ENCODE results near the gene SOX1.

The SOX1 gene

GRCh38 chr13:112067116-112067741 lies at the start of gene SOX1:
Gene SOX1 (plus strand): TSS chr13:112067149. CDS start chr13:112067659, 510 bp downstream.
- DNase-seq (ENCODE audit: extremely low read depth in 1 of 2, low read depth in 1 of 2), result no peak

- no peak for DNase-seq (ENCODE audit: extremely low read depth in 1 of 2, low read depth in 1 of 2)
Observed at GRCh38 chr13:112024577-112024976, 42.4 kb upstream of the SOX1 start.

- no peak for DNase-seq (ENCODE audit: extremely low read depth in 1 of 2, low read depth in 1 of 2)
Observed at GRCh38 chr13:112027250-112027649, 39.7 kb upstream of the SOX1 start.

- DNase-seq (ENCODE audit: extremely low read depth in 1 of 2, low read depth in 1 of 2), result no peak
Observed at GRCh38 chr13:112028481-112028880, 38.5 kb upstream of the SOX1 start.

GRCh38 chr13:112029143-112029542 lies 37.8 kb upstream of the SOX1 start:
- DNase-seq (ENCODE audit: extremely low read depth in 1 of 2, low read depth in 1 of 2), result no peak

- DNase-seq (ENCODE audit: extremely low read depth in 1 of 2, low read depth in 1 of 2), result no peak
Observed at GRCh38 chr13:112032186-112032993, 34.6 kb upstream of the SOX1 start.

GRCh38 chr13:112034231-112034630 lies 32.7 kb upstream of the SOX1 start:
- DNase-seq (ENCODE audit: extremely low read depth in 1 of 2, low read depth in 1 of 2), result no peak

GRCh38 chr13:112034846-112035245 lies 32.1 kb upstream of the SOX1 start:
- no peak for DNase-seq (ENCODE audit: extremely low read depth in 1 of 2, low read depth in 1 of 2)

GRCh38 chr13:112042496-112042895 lies 24.5 kb upstream of the SOX1 start:
- no peak for DNase-seq (ENCODE audit: extremely low read depth in 1 of 2, low read depth in 1 of 2)

- DNase-seq (ENCODE audit: extremely low read depth in 1 of 2, low read depth in 1 of 2), result no peak
Observed at GRCh38 chr13:112052213-112052612, 14.7 kb upstream of the SOX1 start.

GRCh38 chr13:112053167-112053743 lies 13.7 kb upstream of the SOX1 start:
- no peak for DNase-seq (ENCODE audit: extremely low read depth in 1 of 2, low read depth in 1 of 2)

GRCh38 chr13:112053744-112054615 lies 13.0 kb upstream of the SOX1 start:
- DNase-seq (ENCODE audit: extremely low read depth in 1 of 2, low read depth in 1 of 2), result no peak

GRCh38 chr13:112054616-112055015 lies 12.3 kb upstream of the SOX1 start:
- DNase-seq (ENCODE audit: extremely low read depth in 1 of 2, low read depth in 1 of 2), result no peak

- DNase-seq (ENCODE audit: extremely low read depth in 1 of 2, low read depth in 1 of 2), result no peak
Observed at GRCh38 chr13:112055036-112055914, 11.7 kb upstream of the SOX1 start.

- DNase-seq (ENCODE audit: extremely low read depth in 1 of 2, low read depth in 1 of 2), result no peak
Observed at GRCh38 chr13:112055915-112056269, 11.1 kb upstream of the SOX1 start.

- no peak for DNase-seq (ENCODE audit: extremely low read depth in 1 of 2, low read depth in 1 of 2)
Observed at GRCh38 chr13:112056284-112056727, 10.6 kb upstream of the SOX1 start.

GRCh38 chr13:112056739-112057438 lies 10.1 kb upstream of the SOX1 start:
- DNase-seq (ENCODE audit: extremely low read depth in 1 of 2, low read depth in 1 of 2), result no peak

GRCh38 chr13:112057439-112057735 lies 9.6 kb upstream of the SOX1 start:
- no peak for DNase-seq (ENCODE audit: extremely low read depth in 1 of 2, low read depth in 1 of 2)

- DNase-seq (ENCODE audit: extremely low read depth in 1 of 2, low read depth in 1 of 2), result no peak
Observed at GRCh38 chr13:112057736-112058518, 9.0 kb upstream of the SOX1 start.
